GM23248 (cell line): Measurements from ENCODE around the gene ITIH5.

Experiments
- EZH2 ChIP-seq: fragments of 200-600 bp; sonication (generic); IDR thresholded peaks from 2 replicates; pipeline ENCODE4 v1.6.1; 2018; ENCODE audit warnings: antibody characterized with exemption, mild to moderate bottlenecking; ENCODE audit not compliant: insufficient read depth, poor library complexity, severe bottlenecking
- EZH2phosphoT487 ChIP-seq: fragments of 200-600 bp; sonication (generic); IDR thresholded peaks from 2 replicates; pipeline ENCODE4 v1.6.1; 2018; ENCODE audit warnings: antibody characterized with exemption, moderate library complexity, mild to moderate bottlenecking, low read depth; ENCODE audit not compliant: insufficient read depth

DNA sequence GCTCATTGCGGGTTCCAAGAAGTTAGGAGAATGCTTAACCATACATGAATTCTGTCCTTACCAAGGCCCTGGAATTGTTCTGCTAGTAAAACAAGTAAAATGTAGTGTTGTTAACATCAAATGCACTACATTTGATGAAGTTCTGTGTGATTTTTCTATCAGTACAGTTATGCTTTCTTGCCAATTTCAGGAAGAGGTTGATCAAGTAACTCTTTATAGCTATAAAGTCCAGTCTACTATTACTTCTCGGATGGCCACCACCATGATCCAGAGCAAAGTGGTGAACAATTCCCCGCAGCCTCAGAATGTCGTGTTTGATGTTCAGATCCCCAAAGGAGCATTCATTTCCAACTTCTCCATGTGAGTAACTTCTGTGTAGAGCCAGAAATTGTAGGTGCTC is 42.1 kb upstream of the ITIH5 start:
- TF ChIP-seq EZH2 (no peak), EZH2phosphoT487 (no peak)
